Stimulated activated CD4-positive, alpha-beta T cell treated with anti-CD3 and anti-CD28 coated beads, Interleukin-12 subunit alpha, Interleukin-12 subunit beta, amount 100 ng/mL, for 48 hours (primary cell): ENCODE measurements around the gene METTL3.

Source experiments
- DNase-seq, 3 donors: peaks; one replicate each; pipeline ENCODE4 v3.0.0-alpha.2; 2020; ENCODE audit warnings: low read depth in 2 of 3, low spot score in 1 of 3

The METTL3 gene

GRCh38 chr14:21476925-21477681, 34.0 kb downstream of the METTL3 start, which contains the start of the genes RAB2B and TOX4:
TSS of gene RAB2B (minus strand) at chr14:21476959. CDS start at chr14:21476872, 87 bp downstream.
TSS of gene TOX4 (plus strand) at chr14:21477195. CDS start at chr14:21477279, 84 bp downstream.
- DNase-seq: peak; percentile 90 to 93 (median 92)

- peak in 2 of 3 donors; percentile 74 to 80 for DNase-seq
Observed at GRCh38 chr14:21476523-21476924, 34.6 kb downstream of the METTL3 start.

GRCh38 chr14:21475767-21476522, 35.2 kb downstream of the METTL3 start:
- no peak for DNase-seq

GRCh38 chr14:21467616-21468015, 43.5 kb downstream of the METTL3 start:
- DNase-seq: no peak

- peak; percentile 97 to 100 (median 98) for DNase-seq
Observed at GRCh38 chr14:21455912-21456667, 55.0 kb downstream of the METTL3 start, which contains the start of gene CHD8. TSS of gene CHD8 (minus strand) at chr14:21456123. CDS start at chr14:21431643, 24,480 bp downstream.

GRCh38 chr14:21455592-21455911, 55.6 kb downstream of the METTL3 start:
- no peak for DNase-seq

- DNase-seq: no peak
Observed at GRCh38 chr14:21454843-21455544, 56.1 kb downstream of the METTL3 start.

GRCh38 chr14:21449899-21450216, 61.3 kb downstream of the METTL3 start:
- no peak for DNase-seq
